OCI-LY7 (cell line): ENCODE data around the gene WDCP.

Experiments used
- EZH2phosphoT487 ChIP-seq: fragments of 200-600 bp; sonication (generic); IDR thresholded peaks from 2 replicates; pipeline ENCODE4 v1.6.1; 2018; ENCODE audit warnings: low read depth, borderline replicate concordance, mild to moderate bottlenecking, mixed run types, antibody characterized with exemption, low read length, moderate library complexity, mixed read lengths
- TF ChIP-seq, protein P1 (sequence below): fragments of 200-600 bp; sonication (generic); conservative IDR thresholded peaks from 2 replicates; pipeline ENCODE4 v1.5.1; 2014; ENCODE audit warnings: mild to moderate bottlenecking, antibody characterized with exemption, low read length, moderate library complexity, mixed read lengths

DNA sequence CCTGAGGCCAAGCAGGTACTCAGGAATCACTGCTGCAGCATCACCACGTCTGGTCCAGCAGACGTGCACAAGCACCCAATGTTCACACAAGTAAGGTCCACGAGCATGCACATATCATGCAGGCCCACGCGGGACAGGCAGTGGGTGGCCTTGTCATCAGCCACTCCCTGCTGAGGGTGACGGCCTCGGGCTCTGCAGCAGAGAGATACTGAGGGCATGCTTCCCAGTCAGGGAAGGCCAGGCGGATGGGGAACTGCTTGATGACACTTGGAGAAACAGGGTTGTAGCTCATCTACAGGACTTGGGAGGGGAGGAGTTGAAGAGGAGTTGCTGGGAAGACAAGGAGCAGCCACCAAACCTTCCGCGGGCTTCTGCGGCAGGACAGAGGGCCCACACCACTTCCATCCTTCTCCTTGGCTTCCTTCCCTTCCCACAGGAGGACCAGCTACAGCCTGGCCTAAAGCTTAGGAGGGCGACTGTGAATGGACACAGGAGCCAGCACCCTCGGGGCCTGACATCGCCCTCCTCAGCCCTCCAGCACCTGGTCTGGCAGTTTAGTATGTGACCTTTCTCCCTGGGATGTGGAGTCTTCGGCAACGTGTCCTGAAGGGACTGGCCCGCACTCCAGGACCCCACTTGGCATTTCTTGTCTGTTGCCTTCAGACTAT, 22.1 kb downstream of the WDCP start:
- TF ChIP-seq, protein P1, sequence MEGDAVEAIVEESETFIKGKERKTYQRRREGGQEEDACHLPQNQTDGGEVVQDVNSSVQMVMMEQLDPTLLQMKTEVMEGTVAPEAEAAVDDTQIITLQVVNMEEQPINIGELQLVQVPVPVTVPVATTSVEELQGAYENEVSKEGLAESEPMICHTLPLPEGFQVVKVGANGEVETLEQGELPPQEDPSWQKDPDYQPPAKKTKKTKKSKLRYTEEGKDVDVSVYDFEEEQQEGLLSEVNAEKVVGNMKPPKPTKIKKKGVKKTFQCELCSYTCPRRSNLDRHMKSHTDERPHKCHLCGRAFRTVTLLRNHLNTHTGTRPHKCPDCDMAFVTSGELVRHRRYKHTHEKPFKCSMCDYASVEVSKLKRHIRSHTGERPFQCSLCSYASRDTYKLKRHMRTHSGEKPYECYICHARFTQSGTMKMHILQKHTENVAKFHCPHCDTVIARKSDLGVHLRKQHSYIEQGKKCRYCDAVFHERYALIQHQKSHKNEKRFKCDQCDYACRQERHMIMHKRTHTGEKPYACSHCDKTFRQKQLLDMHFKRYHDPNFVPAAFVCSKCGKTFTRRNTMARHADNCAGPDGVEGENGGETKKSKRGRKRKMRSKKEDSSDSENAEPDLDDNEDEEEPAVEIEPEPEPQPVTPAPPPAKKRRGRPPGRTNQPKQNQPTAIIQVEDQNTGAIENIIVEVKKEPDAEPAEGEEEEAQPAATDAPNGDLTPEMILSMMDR, result no peak
- TF ChIP-seq EZH2phosphoT487, result no peak
